HAP-1 (cell line): ENCODE measurements around the gene XCL2.
A peak's percentile ranks its signal among the peaks of the same experiment; 100 is the strongest.
"Not testable (repeated sequence)": the region's sequence is repeated elsewhere in the genome, so short reads cannot be mapped to it uniquely, and the experiment has no call there.

Experiments
- DNase-seq, 2 experiments: peaks; one replicate each; pipeline ENCODE4 v3.0.0-alpha.2; 2016 to 2020; ENCODE audit warnings: low spot score in 2 of 2
- H3K27me3 ChIP-seq: fragments of 250-450 bp; sonication (Bioruptor Pico); 2 replicates; pipeline ENCODE4 v1.5.1; 2020; ENCODE audit warnings: low read depth, mild to moderate bottlenecking, moderate library complexity
- H3K36me3 ChIP-seq: fragments of 250-450 bp; sonication (Bioruptor Pico); replicated peaks from 2 replicates; pipeline ENCODE4 v1.5.1; 2020; ENCODE audit warnings: mild to moderate bottlenecking
- H3K4me1 ChIP-seq: fragments of 250-450 bp; sonication (Bioruptor Pico); 2 replicates; pipeline ENCODE4 v1.5.1; 2020; ENCODE audit warnings: mild to moderate bottlenecking
- H3K4me3 ChIP-seq: fragments of 250-450 bp; sonication (Bioruptor Pico); 2 replicates; pipeline ENCODE4 v1.5.1; 2020; ENCODE audit warnings: mild to moderate bottlenecking, moderate library complexity
- H3K9me3 ChIP-seq: fragments of 250-450 bp; sonication (Bioruptor Pico); 2 replicates; pipeline ENCODE4 v1.5.1; 2020; ENCODE audit warnings: mild to moderate bottlenecking, moderate library complexity
- in situ Hi-C: fragments of 300-500 bp; cut with MboI; formaldehyde crosslinking; loops from 3 replicates; pipeline ENCODE4 v1.14.3; 2020; ENCODE audit warnings: low sequenced_read_pairs, inconsistent platforms, mixed read lengths

The XCL2 gene

GRCh38 chr1:168574234-168574633 lies 30.4 kb upstream of the XCL2 start:
- not testable (repeated sequence) for H3K9me3 ChIP-seq, H3K4me3 ChIP-seq, H3K36me3 ChIP-seq, H3K4me1 ChIP-seq
- peaks cover 11% of the 10 kb centered on the region; the same call in 1 of the 2 replicates for H3K27me3 ChIP-seq
- in situ Hi-C loops, result loop anchor here (10.0 kb wide), 1 partner anchor 139 kb away; no protein-coding TSS in a partner anchor
- peak; percentile 17 to 26 for DNase-seq

- Histone ChIP-seq H3K4me3 (no peak overlapping the region), H3K9me3 (no peaks in the 10 kb centered on the region), H3K4me1 (no peaks in the 10 kb centered on the region), H3K36me3 (no peaks in the 10 kb centered on the region), H3K27me3 (peaks cover 11% of the 10 kb centered on the region; the same call in 1 of the 2 replicates)
- in situ Hi-C loops, result loop anchor here (10.0 kb wide), 1 partner anchor 138 kb away; no protein-coding TSS in a partner anchor
- no peak for DNase-seq
Measured at GRCh38 chr1:168572633-168573032, 28.8 kb upstream of the XCL2 start.

- in situ Hi-C loops, result loop anchor here (10.0 kb wide), 1 partner anchor 136 kb away; no protein-coding TSS in a partner anchor
- H3K36me3 ChIP-seq, result no peaks in the 10 kb centered on the region
Measured at GRCh38 chr1:168570652-168571051, 26.9 kb upstream of the XCL2 start.

GRCh38 chr1:168568346-168568745 lies 24.5 kb upstream of the XCL2 start:
- in situ Hi-C loops, result no loop called here

More at GRCh38 chr1:168570652-168571051, 26.9 kb upstream of the XCL2 start:
- Histone ChIP-seq H3K4me1 (no peaks in the 10 kb centered on the region), H3K4me3 (no peak overlapping the region), H3K27me3 (peaks cover 15% of the 10 kb centered on the region; the same call in 1 of the 2 replicates), H3K9me3 (no peaks in the 10 kb centered on the region)
- no peak for DNase-seq

GRCh38 chr1:168567568-168567967 lies 23.8 kb upstream of the XCL2 start:
- Histone ChIP-seq H3K9me3 (no peaks in the 10 kb centered on the region), H3K4me1 (no peaks in the 10 kb centered on the region), H3K4me3 (no peak overlapping the region), H3K27me3 (peaks cover 12% of the 10 kb centered on the region; the same call in 1 of the 2 replicates), H3K36me3 (no peaks in the 10 kb centered on the region)
- in situ Hi-C loops, result no loop called here
- DNase-seq, result no peak

More at GRCh38 chr1:168568346-168568745, 24.5 kb upstream of the XCL2 start:
- Histone ChIP-seq H3K4me1 (no peaks in the 10 kb centered on the region), H3K9me3 (no peaks in the 10 kb centered on the region), H3K27me3 (peaks cover 14% of the 10 kb centered on the region; the same call in 1 of the 2 replicates), H3K36me3 (no peaks in the 10 kb centered on the region), H3K4me3 (no peak overlapping the region)
- no peak for DNase-seq

GRCh38 chr1:168567007-168567406 lies 23.2 kb upstream of the XCL2 start:
- peaks cover 11% of the 10 kb centered on the region; the same call in 1 of the 2 replicates for H3K27me3 ChIP-seq
- in situ Hi-C loops, result no loop called here

GRCh38 chr1:168565825-168566224 lies 22.0 kb upstream of the XCL2 start:
- no peaks in the 10 kb centered on the region for H3K9me3 ChIP-seq
- in situ Hi-C loops, result no loop called here
- H3K4me3 ChIP-seq, result no peak overlapping the region
- no peak for DNase-seq
- H3K4me1 ChIP-seq, result no peaks in the 10 kb centered on the region
- H3K36me3 ChIP-seq, result no peaks in the 10 kb centered on the region
- H3K27me3 ChIP-seq, result peaks cover 8% of the 10 kb centered on the region; the same call in 1 of the 2 replicates

More at GRCh38 chr1:168567007-168567406, 23.2 kb upstream of the XCL2 start:
- H3K4me3 ChIP-seq, result no peak overlapping the region
- H3K4me1 ChIP-seq, result no peaks in the 10 kb centered on the region
- no peaks in the 10 kb centered on the region for H3K36me3 ChIP-seq
- no peaks in the 10 kb centered on the region for H3K9me3 ChIP-seq
- no peak for DNase-seq

- no peak for DNase-seq
- in situ Hi-C loops, result no loop called here
Measured at GRCh38 chr1:168561989-168562388, 18.2 kb upstream of the XCL2 start.

GRCh38 chr1:168560370-168560769 lies 16.6 kb upstream of the XCL2 start:
- Histone ChIP-seq H3K9me3 (no peaks in the 10 kb centered on the region), H3K36me3 (no peaks in the 10 kb centered on the region), H3K27me3 (peaks cover 5% of the 10 kb centered on the region; the same call in 1 of the 2 replicates), H3K4me3 (no peak overlapping the region), H3K4me1 (no peaks in the 10 kb centered on the region)
- in situ Hi-C loops, result no loop called here
- DNase-seq, result no peak

More at GRCh38 chr1:168561989-168562388, 18.2 kb upstream of the XCL2 start:
- Histone ChIP-seq H3K4me3 (no peak overlapping the region), H3K27me3 (peaks cover 8% of the 10 kb centered on the region; the same call in 1 of the 2 replicates), H3K9me3 (no peaks in the 10 kb centered on the region), H3K36me3 (no peaks in the 10 kb centered on the region), H3K4me1 (no peaks in the 10 kb centered on the region)

- Histone ChIP-seq H3K36me3 (no peaks in the 10 kb centered on the region), H3K27me3 (0 out of 2 replicates have a peak, but pooled peaks cover 2% of the 10 kb centered on the region), H3K4me1 (no peaks in the 10 kb centered on the region), H3K4me3 (no peak overlapping the region), H3K9me3 (no peaks in the 10 kb centered on the region)
- in situ Hi-C loops, result no loop called here
- no peak for DNase-seq
Measured at GRCh38 chr1:168556647-168557046, 12.8 kb upstream of the XCL2 start.

- 0 out of 2 replicates have a peak, but pooled peaks cover 2% of the 10 kb centered on the region for H3K27me3 ChIP-seq
- no peaks in the 10 kb centered on the region for H3K36me3 ChIP-seq
- no peak for DNase-seq
- no peaks in the 10 kb centered on the region for H3K9me3 ChIP-seq
- in situ Hi-C loops, result no loop called here
- no peak overlapping the region for H3K4me3 ChIP-seq
- no peaks in the 10 kb centered on the region for H3K4me1 ChIP-seq
Measured at GRCh38 chr1:168555508-168556046, 11.8 kb upstream of the XCL2 start.

GRCh38 chr1:168554603-168555483 lies 11.0 kb upstream of the XCL2 start:
- in situ Hi-C loops, result no loop called here
- H3K9me3 ChIP-seq, result no peaks in the 10 kb centered on the region
- H3K4me3 ChIP-seq, result no peak overlapping the region
- DNase-seq, result no peak
- H3K27me3 ChIP-seq, result 0 out of 2 replicates have a peak, but pooled peaks cover 2% of the 10 kb centered on the region
- H3K4me1 ChIP-seq, result no peaks in the 10 kb centered on the region
- H3K36me3 ChIP-seq, result no peaks in the 10 kb centered on the region

GRCh38 chr1:168553680-168554553 lies 10.1 kb upstream of the XCL2 start:
- H3K9me3 ChIP-seq, result no peaks in the 10 kb centered on the region
- H3K36me3 ChIP-seq, result no peaks in the 10 kb centered on the region
- in situ Hi-C loops, result no loop called here
- H3K27me3 ChIP-seq, result 0 out of 2 replicates have a peak, but pooled peaks cover 2% of the 10 kb centered on the region
- no peaks in the 10 kb centered on the region for H3K4me1 ChIP-seq
- DNase-seq, result no peak
- no peak overlapping the region for H3K4me3 ChIP-seq
